Vagina (tissue), 2 donors: ENCODE measurements around the gene GRIK4.

Source experiments
- POLR2AphosphoS5 ChIP-seq, 2 donors: sonication (generic); formaldehyde crosslinking; IDR thresholded peaks; one replicate each; pipeline ENCODE4 v1.9.0; 2017; ENCODE audit warnings: antibody characterized with exemption in 2 of 2, mild to moderate bottlenecking in 2 of 2, low read depth in 1 of 2; ENCODE audit not compliant: insufficient read depth in 1 of 2
- TF ChIP-seq, protein P1 (sequence below), 3 experiments: fragments of 450-650 bp in 2 of 3; fragments of 200-600 bp in 1 of 3; sonication (generic) in 1 of 3; IDR thresholded peaks; one replicate each; pipeline ENCODE4 v1.5.1; 2017 to 2019; ENCODE audit warnings: antibody characterized with exemption in 3 of 3, mild to moderate bottlenecking in 2 of 3, moderate library complexity in 2 of 3

DNA sequence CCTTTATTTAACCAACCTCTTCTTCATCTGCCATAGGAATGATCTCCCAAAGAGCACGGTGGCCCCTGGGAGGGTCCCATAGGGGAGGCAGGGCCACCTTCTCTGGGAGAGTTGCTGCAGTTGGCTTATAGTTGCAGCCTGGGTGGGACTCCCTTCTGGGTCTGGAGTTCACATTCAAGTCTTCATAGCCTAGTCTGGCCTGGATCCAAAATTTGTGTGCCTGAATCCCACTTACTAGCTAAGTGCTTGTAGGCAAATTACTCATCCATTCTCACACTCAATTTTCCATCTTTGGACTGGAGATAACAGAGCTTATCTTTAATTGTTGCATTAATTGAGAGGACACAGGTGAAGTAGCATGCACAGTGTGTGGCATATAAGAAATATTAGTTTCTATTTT is 163.6 kb downstream of the GRIK4 start:
- TF ChIP-seq, protein P1, sequence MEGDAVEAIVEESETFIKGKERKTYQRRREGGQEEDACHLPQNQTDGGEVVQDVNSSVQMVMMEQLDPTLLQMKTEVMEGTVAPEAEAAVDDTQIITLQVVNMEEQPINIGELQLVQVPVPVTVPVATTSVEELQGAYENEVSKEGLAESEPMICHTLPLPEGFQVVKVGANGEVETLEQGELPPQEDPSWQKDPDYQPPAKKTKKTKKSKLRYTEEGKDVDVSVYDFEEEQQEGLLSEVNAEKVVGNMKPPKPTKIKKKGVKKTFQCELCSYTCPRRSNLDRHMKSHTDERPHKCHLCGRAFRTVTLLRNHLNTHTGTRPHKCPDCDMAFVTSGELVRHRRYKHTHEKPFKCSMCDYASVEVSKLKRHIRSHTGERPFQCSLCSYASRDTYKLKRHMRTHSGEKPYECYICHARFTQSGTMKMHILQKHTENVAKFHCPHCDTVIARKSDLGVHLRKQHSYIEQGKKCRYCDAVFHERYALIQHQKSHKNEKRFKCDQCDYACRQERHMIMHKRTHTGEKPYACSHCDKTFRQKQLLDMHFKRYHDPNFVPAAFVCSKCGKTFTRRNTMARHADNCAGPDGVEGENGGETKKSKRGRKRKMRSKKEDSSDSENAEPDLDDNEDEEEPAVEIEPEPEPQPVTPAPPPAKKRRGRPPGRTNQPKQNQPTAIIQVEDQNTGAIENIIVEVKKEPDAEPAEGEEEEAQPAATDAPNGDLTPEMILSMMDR (IDR thresholded peaks at IDR 0.05), result no peak
- TF ChIP-seq POLR2AphosphoS5 (IDR thresholded peaks at IDR 0.05; ENCODE audit: insufficient read depth in 1 of 2, low read depth in 1 of 2), result no peak
